Neural cell (in vitro differentiated cells): ENCODE measurements around the gene FLYWCH1. TPM values are rescaled to one million over a fixed set of nuclear protein-coding genes. Genes with fewer than 3 reads are reported as not detected.

Experiments used
- H2AFZ ChIP-seq: fragments of 200-600, 300-800 bp; sonication (generic), shearing (Covaris generic); 2 replicates; pipeline ENCODE4 v1.6.0; 2014; ENCODE audit warnings: low read depth, mild to moderate bottlenecking, antibody characterized with exemption, low read length, moderate library complexity
- H3F3A ChIP-seq: fragments of 200-600 bp; shearing (Covaris generic); 2 replicates; pipeline ENCODE4 v1.6.1; 2016; ENCODE audit warnings: mild to moderate bottlenecking, moderate library complexity, mixed read lengths, antibody characterized with exemption, low read length; ENCODE audit not compliant: insufficient read depth, poor library complexity, severe bottlenecking
- H3K27ac ChIP-seq: fragments of 200-600, 300-800 bp; sonication (generic), shearing (Covaris generic); 2 replicates; pipeline ENCODE4 v1.5.1; 2014; ENCODE audit warnings: mild to moderate bottlenecking, low read length, moderate library complexity
- H3K27me3 ChIP-seq: fragments of 300-800, 200-600 bp; sonication (generic), shearing (Covaris generic); 2 replicates; pipeline ENCODE4 v1.6.0; 2014; ENCODE audit warnings: mild to moderate bottlenecking, low read depth, low read length, moderate library complexity; ENCODE audit not compliant: insufficient read depth
- H3K36me3 ChIP-seq: fragments of 300-800, 200-600 bp; sonication (generic), shearing (Covaris generic); 2 replicates; pipeline ENCODE4 v1.5.1; 2014; ENCODE audit warnings: mild to moderate bottlenecking, antibody characterized with exemption, low read length, moderate library complexity; ENCODE audit not compliant: insufficient read depth
- H3K4me2 ChIP-seq: fragments of 300-800, 200-600 bp; sonication (generic), shearing (Covaris generic); 2 replicates; pipeline ENCODE4 v1.6.0; 2014; ENCODE audit warnings: mild to moderate bottlenecking, low read length
- H3K4me3 ChIP-seq: fragments of 300-800, 200-600 bp; sonication (generic), shearing (Covaris generic); 2 replicates; pipeline ENCODE4 v1.5.1; 2014; ENCODE audit warnings: mild to moderate bottlenecking, low read length, moderate library complexity
- H3K79me2 ChIP-seq: fragments of 200-600 bp; shearing (Covaris generic); replicated peaks from 2 replicates; pipeline ENCODE4 v1.6.0; 2014; ENCODE audit warnings: mild to moderate bottlenecking, low read length, moderate library complexity; ENCODE audit not compliant: insufficient read depth
- H3K9ac ChIP-seq: fragments of 300-800, 200-600 bp; sonication (generic), shearing (Covaris generic); 2 replicates; pipeline ENCODE4 v1.6.1; 2016; ENCODE audit warnings: mild to moderate bottlenecking, low read length, mixed read lengths
- H3K9me2 ChIP-seq: fragments of 200-600 bp; shearing (Covaris generic); 2 replicates; pipeline ENCODE4 v1.6.1; 2016; ENCODE audit warnings: mild to moderate bottlenecking, low read length, mixed read lengths; ENCODE audit not compliant: insufficient read depth
- H3K9me3 ChIP-seq: fragments of 200-600, 300-800 bp; sonication (generic), shearing (Covaris generic); 2 replicates; pipeline ENCODE4 v1.6.1; 2016; ENCODE audit warnings: mild to moderate bottlenecking, mixed run types, low read length, moderate library complexity, mixed read lengths
- H4K20me1 ChIP-seq: fragments of 200-600 bp; shearing (Covaris generic); 2 replicates; pipeline ENCODE4 v1.6.1; 2016; ENCODE audit warnings: mild to moderate bottlenecking, mixed run types; ENCODE audit not compliant: insufficient read depth
- EP300 ChIP-seq: fragments of 450-650 bp; conservative IDR thresholded peaks from 2 replicates; pipeline ENCODE4 v1.6.1; 2014; ENCODE audit warnings: antibody characterized with exemption, mild to moderate bottlenecking, moderate library complexity; ENCODE audit not compliant: poor library complexity, severe bottlenecking
- EZH2 ChIP-seq: fragments of 200-600, 300-800 bp; shearing (Covaris generic), sonication (generic); IDR thresholded peaks from 2 replicates; pipeline ENCODE4 v1.6.1; 2014; ENCODE audit warnings: antibody characterized with exemption, low read length, borderline replicate concordance, mild to moderate bottlenecking; ENCODE audit not compliant: insufficient read depth, poor library complexity, severe bottlenecking
- MXI1 ChIP-seq: fragments of 450-650 bp; conservative IDR thresholded peaks from 2 replicates; pipeline ENCODE4 v1.6.1; 2014; ENCODE audit warnings: antibody characterized with exemption, mild to moderate bottlenecking; ENCODE audit not compliant: poor library complexity, severe bottlenecking
- POLR2AphosphoS5 ChIP-seq: IDR thresholded peaks from 2 replicates; pipeline ENCODE4 v1.6.1; 2012
- RAD21 ChIP-seq: fragments of 450-650 bp; conservative IDR thresholded peaks from 2 replicates; pipeline ENCODE4 v1.6.1; 2014; ENCODE audit warnings: antibody characterized with exemption, mild to moderate bottlenecking, moderate library complexity
- SMC3 ChIP-seq: fragments of 450-650 bp; conservative IDR thresholded peaks from 2 replicates; pipeline ENCODE4 v1.6.1; 2014; ENCODE audit warnings: antibody characterized with exemption, mild to moderate bottlenecking, moderate library complexity; ENCODE audit not compliant: poor library complexity
- TAF1 ChIP-seq: IDR thresholded peaks from 2 replicates; pipeline ENCODE4 v1.6.1; 2012; ENCODE audit warnings: low read depth
- polyA plus RNA-seq: library from polyadenylated mRNA; depleted of rRNA; stranded (reverse); fragments of >200 nt; gene quantifications from 2 replicates; pipeline ENCODE4 v1.2.3, GENCODE V29; 2014
- TF ChIP-seq, protein P1 (sequence below): IDR thresholded peaks from 2 replicates; pipeline ENCODE4 v1.6.1; 2012; ENCODE audit warnings: borderline replicate concordance
- TF ChIP-seq, protein P2 (sequence below): fragments of 450-650 bp; IDR thresholded peaks from 2 replicates; pipeline ENCODE4 v1.5.1; 2014; ENCODE audit warnings: antibody characterized with exemption, mild to moderate bottlenecking, moderate library complexity; ENCODE audit not compliant: poor library complexity, severe bottlenecking

The FLYWCH1 gene
- polyA plus RNA-seq, 1 donor from 2014 or later: 33.0 TPM

DNA sequence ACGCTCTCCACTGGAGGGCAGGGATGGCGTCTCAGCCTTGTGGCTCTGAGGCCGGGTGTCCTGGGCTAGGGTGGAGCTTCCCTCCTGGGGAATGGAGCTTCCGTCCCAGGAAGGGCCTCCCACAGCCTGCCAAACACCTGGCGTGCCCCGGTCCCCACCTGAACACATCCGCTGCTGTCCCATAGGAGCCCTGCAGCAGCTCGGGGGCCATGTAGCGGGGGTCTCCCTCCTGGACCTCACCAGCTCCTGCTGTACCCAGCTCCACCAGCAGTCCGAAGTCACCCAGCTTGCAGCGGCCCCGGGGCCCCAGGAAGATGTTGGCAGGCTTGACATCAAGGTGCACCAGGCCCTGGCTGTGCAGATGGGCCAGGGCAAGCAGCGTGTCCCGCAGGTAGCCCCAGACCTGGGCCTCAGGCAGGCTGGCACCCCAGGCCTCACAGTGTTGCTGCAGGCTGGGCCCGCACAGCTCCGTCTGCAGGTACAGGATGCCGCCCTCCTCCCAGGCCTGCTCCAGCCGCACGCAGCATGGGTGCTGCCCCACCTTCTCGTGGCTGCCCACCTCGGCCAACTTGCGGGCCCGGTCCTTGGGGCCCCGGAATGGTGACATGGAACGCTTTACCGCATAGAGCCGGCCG is 63.5 kb downstream of the FLYWCH1 start:
- no peaks in the 10 kb centered on the region for H3K9me3 ChIP-seq
- H3K79me2 ChIP-seq: no peaks in the 10 kb centered on the region
- H3K36me3 ChIP-seq: no peaks in the 10 kb centered on the region
- no peak overlapping the region for H3K4me2 ChIP-seq
- no peak overlapping the region for H3K27ac ChIP-seq
- no peaks in the 10 kb centered on the region for H4K20me1 ChIP-seq
- H3K27me3 ChIP-seq: no peaks in the 10 kb centered on the region
- no peak for TF ChIP-seq MXI1
- TF ChIP-seq EZH2: no peak
- TF ChIP-seq TAF1: no peak
- no peak for TF ChIP-seq RAD21
- no peak overlapping the region for H2AFZ ChIP-seq
- no peaks in the 10 kb centered on the region for H3K9me2 ChIP-seq
- H3K4me3 ChIP-seq: no peak overlapping the region
- H3K9ac ChIP-seq: no peak overlapping the region
- H3F3A ChIP-seq: no peaks in the 10 kb centered on the region

DNA sequence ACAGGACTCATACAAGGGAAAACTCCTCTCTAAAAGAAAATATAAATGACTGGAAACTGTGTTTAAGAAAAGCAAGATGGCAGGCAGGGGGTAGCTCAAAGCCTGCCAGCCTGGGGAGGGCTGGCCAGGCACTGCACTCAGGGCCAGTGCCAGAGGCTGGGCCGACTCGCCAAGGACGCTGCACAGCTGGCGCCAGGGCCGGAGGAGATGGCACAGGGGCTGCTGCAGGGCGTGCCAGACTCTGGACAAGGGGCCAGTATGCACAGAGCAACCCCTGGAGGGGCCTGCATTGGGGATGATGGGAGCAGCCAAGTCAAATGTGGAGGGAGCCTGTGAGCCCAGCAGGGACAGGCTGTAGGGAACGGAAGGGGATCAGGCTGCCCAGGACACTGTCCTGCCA is 64.5 kb downstream of the FLYWCH1 start:
- no peak for TF ChIP-seq POLR2AphosphoS5
- TF ChIP-seq MXI1: no peak
- no peak for TF ChIP-seq RAD21
- TF ChIP-seq EP300: no peak
- no peak for TF ChIP-seq TAF1
- TF ChIP-seq, protein P1, sequence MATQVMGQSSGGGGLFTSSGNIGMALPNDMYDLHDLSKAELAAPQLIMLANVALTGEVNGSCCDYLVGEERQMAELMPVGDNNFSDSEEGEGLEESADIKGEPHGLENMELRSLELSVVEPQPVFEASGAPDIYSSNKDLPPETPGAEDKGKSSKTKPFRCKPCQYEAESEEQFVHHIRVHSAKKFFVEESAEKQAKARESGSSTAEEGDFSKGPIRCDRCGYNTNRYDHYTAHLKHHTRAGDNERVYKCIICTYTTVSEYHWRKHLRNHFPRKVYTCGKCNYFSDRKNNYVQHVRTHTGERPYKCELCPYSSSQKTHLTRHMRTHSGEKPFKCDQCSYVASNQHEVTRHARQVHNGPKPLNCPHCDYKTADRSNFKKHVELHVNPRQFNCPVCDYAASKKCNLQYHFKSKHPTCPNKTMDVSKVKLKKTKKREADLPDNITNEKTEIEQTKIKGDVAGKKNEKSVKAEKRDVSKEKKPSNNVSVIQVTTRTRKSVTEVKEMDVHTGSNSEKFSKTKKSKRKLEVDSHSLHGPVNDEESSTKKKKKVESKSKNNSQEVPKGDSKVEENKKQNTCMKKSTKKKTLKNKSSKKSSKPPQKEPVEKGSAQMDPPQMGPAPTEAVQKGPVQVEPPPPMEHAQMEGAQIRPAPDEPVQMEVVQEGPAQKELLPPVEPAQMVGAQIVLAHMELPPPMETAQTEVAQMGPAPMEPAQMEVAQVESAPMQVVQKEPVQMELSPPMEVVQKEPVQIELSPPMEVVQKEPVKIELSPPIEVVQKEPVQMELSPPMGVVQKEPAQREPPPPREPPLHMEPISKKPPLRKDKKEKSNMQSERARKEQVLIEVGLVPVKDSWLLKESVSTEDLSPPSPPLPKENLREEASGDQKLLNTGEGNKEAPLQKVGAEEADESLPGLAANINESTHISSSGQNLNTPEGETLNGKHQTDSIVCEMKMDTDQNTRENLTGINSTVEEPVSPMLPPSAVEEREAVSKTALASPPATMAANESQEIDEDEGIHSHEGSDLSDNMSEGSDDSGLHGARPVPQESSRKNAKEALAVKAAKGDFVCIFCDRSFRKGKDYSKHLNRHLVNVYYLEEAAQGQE: no peak
- no peak for TF ChIP-seq EZH2
- TF ChIP-seq, protein P2, sequence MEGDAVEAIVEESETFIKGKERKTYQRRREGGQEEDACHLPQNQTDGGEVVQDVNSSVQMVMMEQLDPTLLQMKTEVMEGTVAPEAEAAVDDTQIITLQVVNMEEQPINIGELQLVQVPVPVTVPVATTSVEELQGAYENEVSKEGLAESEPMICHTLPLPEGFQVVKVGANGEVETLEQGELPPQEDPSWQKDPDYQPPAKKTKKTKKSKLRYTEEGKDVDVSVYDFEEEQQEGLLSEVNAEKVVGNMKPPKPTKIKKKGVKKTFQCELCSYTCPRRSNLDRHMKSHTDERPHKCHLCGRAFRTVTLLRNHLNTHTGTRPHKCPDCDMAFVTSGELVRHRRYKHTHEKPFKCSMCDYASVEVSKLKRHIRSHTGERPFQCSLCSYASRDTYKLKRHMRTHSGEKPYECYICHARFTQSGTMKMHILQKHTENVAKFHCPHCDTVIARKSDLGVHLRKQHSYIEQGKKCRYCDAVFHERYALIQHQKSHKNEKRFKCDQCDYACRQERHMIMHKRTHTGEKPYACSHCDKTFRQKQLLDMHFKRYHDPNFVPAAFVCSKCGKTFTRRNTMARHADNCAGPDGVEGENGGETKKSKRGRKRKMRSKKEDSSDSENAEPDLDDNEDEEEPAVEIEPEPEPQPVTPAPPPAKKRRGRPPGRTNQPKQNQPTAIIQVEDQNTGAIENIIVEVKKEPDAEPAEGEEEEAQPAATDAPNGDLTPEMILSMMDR: no peak
- TF ChIP-seq SMC3: no peak
- Histone ChIP-seq H3K79me2 (no peaks in the 10 kb centered on the region), H3K27me3 (no peaks in the 10 kb centered on the region), H3K4me3 (no peak overlapping the region), H3K9ac (no peak overlapping the region), H2AFZ (no peak overlapping the region), H4K20me1 (no peaks in the 10 kb centered on the region), H3K4me2 (no peak overlapping the region), H3K27ac (no peak overlapping the region), H3F3A (no peaks in the 10 kb centered on the region), H3K9me3 (no peaks in the 10 kb centered on the region), H3K36me3 (no peaks in the 10 kb centered on the region), H3K9me2 (no peaks in the 10 kb centered on the region)
